ENCODE data around the gene GFPT1. TPM values are rescaled to one million over a fixed set of nuclear protein-coding genes. Genes with fewer than 3 reads are reported as not detected.

Gene GFPT1
- total and polyA plus RNA-seq, 2 donors from 2014 or later: 9.5 to 43.1 TPM

DNA sequence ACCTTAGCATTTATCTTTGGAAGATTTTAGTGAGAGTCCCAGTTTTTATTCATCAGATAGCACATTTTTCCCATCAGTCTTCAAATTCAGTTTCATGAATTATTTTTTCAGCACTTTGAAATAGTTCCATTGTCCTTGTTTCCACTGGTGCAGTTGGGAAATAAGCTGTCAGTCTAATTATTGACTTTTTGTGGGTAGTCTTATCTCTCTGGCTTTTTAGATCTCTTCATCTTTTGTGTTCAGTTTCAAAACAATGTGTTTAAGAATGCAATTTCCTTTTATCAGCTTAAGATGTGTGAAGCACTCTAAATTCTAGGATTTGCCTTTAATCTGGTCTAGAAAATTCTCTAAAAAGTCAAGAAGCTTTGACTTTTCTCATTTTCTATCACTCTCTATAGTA, 70.5 kb downstream of the GFPT1 start:
- Histone ChIP-seq H3K36me3 (ENCODE audit: control insufficient read depth in 2 of 3, insufficient read depth in 3 of 3, low read length in 3 of 3) (no peaks in the 10 kb centered on the region), H3K4me1 (ENCODE audit: control insufficient read depth in 2 of 3, insufficient read depth in 2 of 3, low read depth in 1 of 3, low read length in 3 of 3) (no peaks in the 10 kb centered on the region), H3K9me3 (ENCODE audit: control insufficient read depth in 2 of 3, insufficient read depth in 1 of 3, low read length in 3 of 3) (peaks cover 0 to 3% (median 2%) of the 10 kb centered on the region in 3 donors), H3K27me3 (ENCODE audit: control insufficient read depth, insufficient read depth, low read length) (no peaks in the 10 kb centered on the region), H3K27ac (ENCODE audit: low read depth in 2 of 2, low read length in 2 of 2) (no peak overlapping the region), H3K4me3 (ENCODE audit: low read length in 3 of 3) (no peak overlapping the region), H3K9ac (ENCODE audit: low read length in 3 of 3) (no peak overlapping the region)
- TF ChIP-seq, protein P1, sequence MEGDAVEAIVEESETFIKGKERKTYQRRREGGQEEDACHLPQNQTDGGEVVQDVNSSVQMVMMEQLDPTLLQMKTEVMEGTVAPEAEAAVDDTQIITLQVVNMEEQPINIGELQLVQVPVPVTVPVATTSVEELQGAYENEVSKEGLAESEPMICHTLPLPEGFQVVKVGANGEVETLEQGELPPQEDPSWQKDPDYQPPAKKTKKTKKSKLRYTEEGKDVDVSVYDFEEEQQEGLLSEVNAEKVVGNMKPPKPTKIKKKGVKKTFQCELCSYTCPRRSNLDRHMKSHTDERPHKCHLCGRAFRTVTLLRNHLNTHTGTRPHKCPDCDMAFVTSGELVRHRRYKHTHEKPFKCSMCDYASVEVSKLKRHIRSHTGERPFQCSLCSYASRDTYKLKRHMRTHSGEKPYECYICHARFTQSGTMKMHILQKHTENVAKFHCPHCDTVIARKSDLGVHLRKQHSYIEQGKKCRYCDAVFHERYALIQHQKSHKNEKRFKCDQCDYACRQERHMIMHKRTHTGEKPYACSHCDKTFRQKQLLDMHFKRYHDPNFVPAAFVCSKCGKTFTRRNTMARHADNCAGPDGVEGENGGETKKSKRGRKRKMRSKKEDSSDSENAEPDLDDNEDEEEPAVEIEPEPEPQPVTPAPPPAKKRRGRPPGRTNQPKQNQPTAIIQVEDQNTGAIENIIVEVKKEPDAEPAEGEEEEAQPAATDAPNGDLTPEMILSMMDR (IDR thresholded peaks at IDR 0.05; ENCODE audit: borderline replicate concordance, extremely low read depth, insufficient read depth): no peak
- no peak for FAIRE-seq
- intact Hi-C loops (cut with DNase I): no loop called here
- no peak for DNase-seq

DNA sequence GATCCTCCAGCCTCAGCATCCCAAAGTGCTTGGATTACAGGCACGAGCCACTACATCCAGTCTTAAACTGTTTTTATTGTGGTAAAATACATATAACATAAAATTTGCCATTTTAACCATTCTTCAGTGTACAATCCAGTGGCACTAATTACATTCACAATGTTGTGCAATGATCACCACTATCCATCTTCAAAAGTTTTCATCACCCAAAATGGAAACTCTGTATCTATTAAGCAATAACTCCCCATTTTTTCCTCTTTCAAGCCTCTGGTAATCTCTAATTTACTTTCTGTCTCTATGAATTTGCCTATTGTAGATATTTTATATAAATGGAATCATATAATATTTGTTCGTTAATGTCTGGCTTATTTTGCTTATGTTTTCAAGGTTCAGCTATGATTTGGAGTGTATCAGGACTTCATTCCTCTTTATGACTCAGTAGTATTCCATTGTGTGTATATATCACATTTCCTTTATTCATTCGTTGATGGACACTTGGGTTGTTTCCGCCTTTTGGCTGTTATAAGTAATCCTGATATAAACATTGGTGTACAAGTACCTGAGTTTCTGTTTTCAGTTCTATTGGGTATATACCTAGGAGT, 71.8 kb downstream of the GFPT1 start:
- DNase-seq: no peak
- Histone ChIP-seq H3K9ac (ENCODE audit: low read length in 3 of 3) (no peak overlapping the region), H3K27ac (ENCODE audit: low read depth in 2 of 2, low read length in 2 of 2) (no peak overlapping the region), H3K36me3 (ENCODE audit: control insufficient read depth in 2 of 3, insufficient read depth in 3 of 3, low read length in 3 of 3) (no peaks in the 10 kb centered on the region), H3K27me3 (ENCODE audit: control insufficient read depth, insufficient read depth, low read length) (no peaks in the 10 kb centered on the region), H3K4me1 (ENCODE audit: control insufficient read depth in 2 of 3, insufficient read depth in 2 of 3, low read depth in 1 of 3, low read length in 3 of 3) (peaks cover 0 to 1% (median 0%) of the 10 kb centered on the region in 3 donors), H3K9me3 (ENCODE audit: control insufficient read depth in 2 of 3, insufficient read depth in 1 of 3, low read length in 3 of 3) (peaks cover 0 to 3% (median 2%) of the 10 kb centered on the region in 3 donors), H3K4me3 (ENCODE audit: low read length in 3 of 3) (no peak overlapping the region)
- intact Hi-C loops (cut with DNase I): no loop called here
- TF ChIP-seq, protein P1 (IDR thresholded peaks at IDR 0.05; ENCODE audit: borderline replicate concordance, extremely low read depth, insufficient read depth): no peak
- FAIRE-seq: no peak

DNA sequence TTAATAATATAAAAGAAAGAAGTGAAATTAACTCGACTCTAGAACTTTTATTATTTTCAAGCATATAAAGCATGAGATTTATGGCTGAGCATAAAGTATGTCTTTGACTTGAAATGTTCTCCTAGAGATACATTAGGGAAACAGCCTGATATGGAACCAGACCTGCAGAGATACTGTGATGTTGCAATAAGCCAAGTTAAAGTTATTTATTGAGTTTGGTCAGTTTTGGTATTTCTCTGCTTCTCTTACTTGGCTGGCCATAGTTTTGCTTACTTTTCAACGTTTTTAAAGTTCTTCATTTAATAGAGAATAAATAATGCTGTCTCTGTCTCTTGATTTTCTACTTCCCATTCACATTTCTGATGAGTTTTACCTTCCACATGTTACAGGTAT, 76.0 kb downstream of the GFPT1 start:
- no peak for DNase-seq
- Histone ChIP-seq H3K36me3 (ENCODE audit: control insufficient read depth in 2 of 3, insufficient read depth in 3 of 3, low read length in 3 of 3) (no peaks in the 10 kb centered on the region), H3K4me1 (ENCODE audit: control insufficient read depth in 2 of 3, insufficient read depth in 2 of 3, low read depth in 1 of 3, low read length in 3 of 3) (peaks cover 0 to 13% (median 0%) of the 10 kb centered on the region in 3 donors), H3K27ac (ENCODE audit: low read depth in 2 of 2, low read length in 2 of 2) (no peak overlapping the region), H3K9ac (ENCODE audit: low read length in 3 of 3) (no peak overlapping the region), H3K27me3 (ENCODE audit: control insufficient read depth, insufficient read depth, low read length) (no peaks in the 10 kb centered on the region), H3K9me3 (ENCODE audit: control insufficient read depth in 2 of 3, insufficient read depth in 1 of 3, low read length in 3 of 3) (no peaks in the 10 kb centered on the region), H3K4me3 (ENCODE audit: low read length in 3 of 3) (no peak overlapping the region)
- no peak for FAIRE-seq
- intact Hi-C loops (cut with DNase I): no loop called here
- TF ChIP-seq, protein P1 (IDR thresholded peaks at IDR 0.05; ENCODE audit: borderline replicate concordance, extremely low read depth, insufficient read depth): no peak
